GM23338 (cell line): ENCODE measurements around the gene PRR33. TPM values are rescaled to one million over a fixed set of nuclear protein-coding genes. Genes with fewer than 3 reads are reported as not detected.

Experiments
- ATAC-seq: fragments of 200-7000 bp; cut with Tn5 transposase; 3 replicates; pipeline ENCODE4 v1.9.1; 2020
- DNase-seq: peaks from one replicate; pipeline ENCODE4 v3.0.0-alpha.2; 2015; ENCODE audit warnings: low spot score
- H2AFZ ChIP-seq: fragments of 200-600 bp; sonication (generic); 2 replicates; pipeline ENCODE4 v1.8.0; 2016; ENCODE audit warnings: antibody characterized with exemption, mild to moderate bottlenecking, moderate library complexity
- H3F3A ChIP-seq: fragments of 200-600 bp; sonication (generic); replicated peaks from 2 replicates; pipeline ENCODE4 v1.8.0; 2017; ENCODE audit warnings: antibody characterized with exemption, mixed run types, low read depth
- H3K27ac ChIP-seq: fragments of 200-600 bp; sonication (generic); 2 replicates; pipeline ENCODE4 v1.6.1; 2016; ENCODE audit warnings: low read depth
- H3K27me3 ChIP-seq: fragments of 200-600 bp; sonication (generic); 2 replicates; pipeline ENCODE4 v1.8.0; 2016; ENCODE audit warnings: mild to moderate bottlenecking, mixed run types, moderate library complexity; ENCODE audit not compliant: insufficient read depth
- H3K36me3 ChIP-seq: fragments of 200-600 bp; sonication (generic); 2 replicates; pipeline ENCODE4 v1.8.0; 2016; ENCODE audit warnings: mild to moderate bottlenecking; ENCODE audit not compliant: insufficient read depth
- H3K4me1 ChIP-seq: fragments of 200-600 bp; sonication (generic); 2 replicates; pipeline ENCODE4 v1.8.0; 2016; ENCODE audit warnings: mild to moderate bottlenecking, moderate library complexity; ENCODE audit not compliant: insufficient read depth
- H3K4me2 ChIP-seq: fragments of 200-600 bp; sonication (generic); 2 replicates; pipeline ENCODE4 v1.7.1; 2017; ENCODE audit warnings: mixed run types
- H3K4me3 ChIP-seq: fragments of 200-600 bp; sonication (generic); 2 replicates; pipeline ENCODE4 v1.6.1; 2016; ENCODE audit warnings: mixed run types
- H3K79me2 ChIP-seq: fragments of 200-600 bp; sonication (generic); replicated peaks from 2 replicates; pipeline ENCODE4 v1.8.0; 2017; ENCODE audit warnings: mild to moderate bottlenecking; ENCODE audit not compliant: insufficient read depth
- H3K9me2 ChIP-seq: fragments of 200-600 bp; sonication (generic); 2 replicates; pipeline ENCODE4 v1.8.0; 2017; ENCODE audit not compliant: insufficient read depth
- H4K20me1 ChIP-seq: fragments of 200-600 bp; sonication (generic); replicated peaks from 2 replicates; pipeline ENCODE4 v1.8.0; 2017; ENCODE audit warnings: mild to moderate bottlenecking; ENCODE audit not compliant: insufficient read depth
- H3K27ac Mint-ChIP-seq: 2 replicates; pipeline ENCODE4 v1.8.0; 2020; ENCODE audit warnings: inconsistent platforms, mild to moderate bottlenecking, moderate library complexity, mixed read lengths
- H3K27me3 Mint-ChIP-seq: 3 replicates; pipeline ENCODE4 v1.8.0; 2022; ENCODE audit warnings: low read depth, mild to moderate bottlenecking, moderate library complexity, mixed read lengths, inconsistent platforms; ENCODE audit not compliant: insufficient read depth, poor library complexity
- H3K36me3 Mint-ChIP-seq: 3 replicates; pipeline ENCODE4 v1.8.0; 2021; ENCODE audit warnings: low read depth, mild to moderate bottlenecking, inconsistent platforms, moderate library complexity, mixed read lengths
- H3K4me1 Mint-ChIP-seq: 3 replicates; pipeline ENCODE4 v1.8.0; 2020; ENCODE audit warnings: mild to moderate bottlenecking, inconsistent platforms, mixed read lengths
- H3K4me3 Mint-ChIP-seq: 3 replicates; pipeline ENCODE4 v1.8.0; 2021; ENCODE audit warnings: moderate library complexity, mild to moderate bottlenecking, inconsistent platforms, mixed read lengths
- H3K9me3 Mint-ChIP-seq: 3 replicates; pipeline ENCODE4 v1.8.0; 2020; ENCODE audit warnings: moderate library complexity, mild to moderate bottlenecking, inconsistent platforms, mixed read lengths
- CREB1 ChIP-seq: fragments of 250-450 bp; sonication (Bioruptor Pico); IDR thresholded peaks from 2 replicates; pipeline ENCODE4 v1.5.0; 2020; ENCODE audit warnings: low read depth, mild to moderate bottlenecking, moderate library complexity
- CTCF ChIP-seq, 2 experiments: fragments of 200-600 bp in 1 of 2; sonication (generic) in 1 of 2; conservative IDR thresholded peaks; 2 replicates each; pipeline versions ENCODE4 v1.5.1 to v1.6.1; 2016 to 2017; ENCODE audit warnings: antibody characterized with exemption in 2 of 2, low read depth in 2 of 2, mild to moderate bottlenecking in 2 of 2, moderate library complexity in 1 of 2
- ETS1 ChIP-seq: IDR thresholded peaks from 2 replicates; pipeline ENCODE4 v1.6.1; 2016; ENCODE audit warnings: antibody characterized with exemption
- EZH2 ChIP-seq: fragments of 200-600 bp; sonication (generic); IDR thresholded peaks from one replicate; pipeline ENCODE4 v1.8.0; 2017; ENCODE audit warnings: antibody characterized with exemption, mild to moderate bottlenecking, low read depth; ENCODE audit not compliant: unreplicated experiment
- EZH2phosphoT487 ChIP-seq: fragments of 200-600 bp; sonication (generic); IDR thresholded peaks from one replicate; pipeline ENCODE4 v1.8.1; 2018; ENCODE audit warnings: antibody characterized with exemption; ENCODE audit not compliant: unreplicated experiment
- JUNB ChIP-seq: IDR thresholded peaks from one replicate; pipeline ENCODE4 v1.6.1; 2016; ENCODE audit warnings: antibody characterized with exemption; ENCODE audit not compliant: unreplicated experiment
- NANOG ChIP-seq: IDR thresholded peaks from 2 replicates; pipeline ENCODE4 v1.6.1; 2016; ENCODE audit warnings: antibody characterized with exemption, borderline replicate concordance
- POLR2AphosphoS5 ChIP-seq: IDR thresholded peaks from 2 replicates; pipeline ENCODE4 v1.6.1; 2016; ENCODE audit warnings: antibody characterized with exemption, low read depth
- REST ChIP-seq: IDR thresholded peaks from one replicate; pipeline ENCODE4 v1.6.1; 2018; ENCODE audit warnings: antibody characterized with exemption; ENCODE audit not compliant: unreplicated experiment
- STAT1 ChIP-seq: IDR thresholded peaks from one replicate; pipeline ENCODE4 v1.6.1; 2016; ENCODE audit warnings: antibody characterized with exemption; ENCODE audit not compliant: unreplicated experiment
- ZNF114 ChIP-seq: fragments of 250-450 bp; sonication (Bioruptor Pico); IDR thresholded peaks from 2 replicates; pipeline ENCODE4 v1.5.0; 2020; ENCODE audit warnings: mild to moderate bottlenecking, moderate library complexity
- ZNF331 ChIP-seq: fragments of 250-450 bp; sonication (Bioruptor Pico); IDR thresholded peaks from 2 replicates; pipeline ENCODE4 v1.5.0; 2020; ENCODE audit warnings: low read depth, mild to moderate bottlenecking, moderate library complexity
- ZNF462 ChIP-seq: fragments of 250-450 bp; sonication (Bioruptor Pico); IDR thresholded peaks from 2 replicates; pipeline ENCODE4 v1.5.0; 2020; ENCODE audit warnings: mild to moderate bottlenecking, moderate library complexity
- long read RNA-seq: library from polyadenylated mRNA; unstranded; transcript quantifications from one replicate; pipeline ENCODE4 v2.0.0, GENCODE V29; 2020; ENCODE audit not compliant: unreplicated experiment
- polyA plus RNA-seq: library from polyadenylated mRNA; unstranded; fragments of >200 nt; fragmentation: Nextera tagmentation; extraction: Ambion mirVana; gene quantifications from 2 replicates; pipeline ENCODE4 v1.2.1, GENCODE V29; 2016
- total RNA-seq: library from RNA; depleted of rRNA; stranded (reverse); fragments of >200 nt; shearing (Covaris generic); gene quantifications from 2 replicates; pipeline ENCODE4 v1.2.3, GENCODE V29; 2014; rRNA removed

PRR33 gene
- total RNA-seq (0.04 TPM in 1 of 2 replicates, not detected in the other), polyA plus RNA-seq (not detected in 2 replicates)
- long read RNA-seq, result 0 reads

GRCh38 chr11:1891831-1892115 lies at the start of gene PRR33:
PRR33 (minus strand) TSS chr11:1891895; CDS start chr11:1890584, 1,311 bp downstream.
- Histone ChIP-seq H3F3A (no peaks in the 10 kb centered on the region), H3K4me2 (no peak within 1 kb of the TSS), H3K4me1 (no peaks in the 10 kb centered on the region), H3K4me3 (no peak within 1 kb of the TSS), H3K27ac (no peak within 1 kb of the TSS), H3K36me3 (no peaks in the 10 kb centered on the region), H2AFZ (no peak within 1 kb of the TSS), H4K20me1 (no peaks in the 10 kb centered on the region), H3K79me2 (no peaks in the 10 kb centered on the region), H3K9me2 (no peaks in the 10 kb centered on the region), H3K27me3 (no peaks in the 10 kb centered on the region)
- Mint-ChIP-seq H3K4me3 (no peak within 1 kb of the TSS), H3K27me3 (peaks cover 10% of the 10 kb centered on the region), H3K9me3 (no peaks in the 10 kb centered on the region), H3K27ac (no peak within 1 kb of the TSS), H3K4me1 (no peaks in the 10 kb centered on the region), H3K36me3 (no peaks in the 10 kb centered on the region)
- TF ChIP-seq EZH2phosphoT487 (no peak), NANOG (no peak), ETS1 (no peak), REST (no peak), POLR2AphosphoS5 (no peak), JUNB (no peak), STAT1 (no peak), ZNF331 (CRISPR knock-in tag) (no peak), CREB1 (CRISPR knock-in tag) (no peak), ZNF114 (CRISPR knock-in tag) (no peak), CTCF (conservative IDR thresholded peaks at IDR 0.05; ENCODE audit: low read depth in 2 of 2) (no peak), ZNF462 (CRISPR knock-in tag) (no peak), EZH2 (no peak)
- ATAC-seq (no peak), DNase-seq (no peak)
